ENCODE measurements around the gene BIRC2.

- TF ChIP-seq CTCF (IDR thresholded peaks at IDR 0.05; ENCODE audit: insufficient read depth, low read length): no peak
- no peak for TF ChIP-seq POLR2AphosphoS5 (IDR thresholded peaks at IDR 0.05; ENCODE audit: low read depth)
- TF ChIP-seq REST (IDR thresholded peaks at IDR 0.05; ENCODE audit: insufficient replicate concordance, low read depth): no peak
These were observed 40.9 kb upstream of the BIRC2 start for GRCh38 chr11:102306048-102306597.
